Kidney epithelial cell (primary cell): ENCODE results near the gene TNN. TPM values are rescaled to one million over a fixed set of nuclear protein-coding genes. Genes with fewer than 3 reads are reported as not detected.

Experiments
- DNase-seq: peaks from one replicate; pipeline ENCODE4 v3.0.0-alpha.2; 2010; ENCODE audit warnings: low read depth
- H3K27me3 ChIP-seq: 2 replicates; pipeline ENCODE4 v1.6.0; 2011; ENCODE audit warnings: low read length; ENCODE audit not compliant: control insufficient read depth, insufficient read depth
- H3K36me3 ChIP-seq: 2 replicates; pipeline ENCODE4 v1.5.1; 2011; ENCODE audit warnings: low read length; ENCODE audit not compliant: control insufficient read depth, insufficient read depth
- H3K4me3 ChIP-seq: 2 replicates; pipeline ENCODE4 v1.5.1; 2011; ENCODE audit warnings: low read depth, mild to moderate bottlenecking, control low read depth, low read length
- total RNA-seq: library from RNA; depleted of rRNA; stranded (reverse); fragments of >200 nt; gene quantifications from 2 replicates; pipeline ENCODE4 v1.2.3, GENCODE V29; 2015
- TF ChIP-seq, protein P1 (sequence below): IDR thresholded peaks from 2 replicates; pipeline ENCODE4 v1.5.1; 2011; ENCODE audit warnings: mild to moderate bottlenecking, moderate library complexity, low read length, control low read depth, inconsistent platforms; ENCODE audit not compliant: insufficient read depth, poor library complexity, severe bottlenecking

The TNN gene
- total RNA-seq, 1 donor from 2014 or later = not detected

DNA sequence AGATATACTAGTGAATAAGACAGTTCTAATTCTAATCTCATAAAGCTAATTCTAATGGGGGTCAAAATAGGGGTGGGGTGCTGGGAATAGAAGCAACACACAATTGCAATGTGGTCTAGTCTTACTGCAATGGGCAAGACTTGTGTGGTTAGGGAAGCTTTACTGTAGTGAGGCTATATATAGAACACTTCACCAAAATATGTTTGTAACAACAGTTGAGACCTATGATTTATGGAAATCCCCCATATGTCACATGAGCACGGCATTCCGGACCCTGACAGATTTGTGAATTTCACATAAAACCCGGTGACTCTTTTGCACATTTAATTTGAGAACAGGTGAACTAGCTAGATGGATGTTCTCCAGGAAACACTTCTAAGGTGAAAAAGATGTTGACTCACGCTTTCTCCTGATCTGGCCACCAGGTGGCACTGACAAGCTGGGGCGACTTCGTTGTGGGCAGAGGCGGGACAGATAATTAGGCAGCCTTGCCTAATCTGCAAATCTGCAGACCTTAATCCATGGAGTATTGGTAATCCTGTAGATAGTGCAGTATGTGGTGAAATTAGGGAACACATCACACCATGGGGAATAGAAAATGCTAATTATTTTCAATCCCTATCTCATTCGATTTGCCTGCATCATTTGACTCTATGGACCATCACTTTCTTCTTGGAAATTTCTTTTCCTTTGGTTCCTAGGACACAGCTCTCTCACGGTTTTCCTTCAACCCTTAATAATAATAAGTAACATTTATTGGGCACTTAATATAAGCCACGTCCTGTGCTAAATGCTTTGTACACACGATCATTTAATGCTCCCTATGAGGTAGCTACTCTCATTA, 87.2 kb downstream of the TNN start:
- TF ChIP-seq, protein P1, sequence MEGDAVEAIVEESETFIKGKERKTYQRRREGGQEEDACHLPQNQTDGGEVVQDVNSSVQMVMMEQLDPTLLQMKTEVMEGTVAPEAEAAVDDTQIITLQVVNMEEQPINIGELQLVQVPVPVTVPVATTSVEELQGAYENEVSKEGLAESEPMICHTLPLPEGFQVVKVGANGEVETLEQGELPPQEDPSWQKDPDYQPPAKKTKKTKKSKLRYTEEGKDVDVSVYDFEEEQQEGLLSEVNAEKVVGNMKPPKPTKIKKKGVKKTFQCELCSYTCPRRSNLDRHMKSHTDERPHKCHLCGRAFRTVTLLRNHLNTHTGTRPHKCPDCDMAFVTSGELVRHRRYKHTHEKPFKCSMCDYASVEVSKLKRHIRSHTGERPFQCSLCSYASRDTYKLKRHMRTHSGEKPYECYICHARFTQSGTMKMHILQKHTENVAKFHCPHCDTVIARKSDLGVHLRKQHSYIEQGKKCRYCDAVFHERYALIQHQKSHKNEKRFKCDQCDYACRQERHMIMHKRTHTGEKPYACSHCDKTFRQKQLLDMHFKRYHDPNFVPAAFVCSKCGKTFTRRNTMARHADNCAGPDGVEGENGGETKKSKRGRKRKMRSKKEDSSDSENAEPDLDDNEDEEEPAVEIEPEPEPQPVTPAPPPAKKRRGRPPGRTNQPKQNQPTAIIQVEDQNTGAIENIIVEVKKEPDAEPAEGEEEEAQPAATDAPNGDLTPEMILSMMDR = peak; percentile 83
- Histone ChIP-seq H3K27me3 (peaks cover 21% of the 10 kb centered on the region), H3K36me3 (no peaks in the 10 kb centered on the region), H3K4me3 (no peak overlapping the region)
- no peak for DNase-seq

DNA sequence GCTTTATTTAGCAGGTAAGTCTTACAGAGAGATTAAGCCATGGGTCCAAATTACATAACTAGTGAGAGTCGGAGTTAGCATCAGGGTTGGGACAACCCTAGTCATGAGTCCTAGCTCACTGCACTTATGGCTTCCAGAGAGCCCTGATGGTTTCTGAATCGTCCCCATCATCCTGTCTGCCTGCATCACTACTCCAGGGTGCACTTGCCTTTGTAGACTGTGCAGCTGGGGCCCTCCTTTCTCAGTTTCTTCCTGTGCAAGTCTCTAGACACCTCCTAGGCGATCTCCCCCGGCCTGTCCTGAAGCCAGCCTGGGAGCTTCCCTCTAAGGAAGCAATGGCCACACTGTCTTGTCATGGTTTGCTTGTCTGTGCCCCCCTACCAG, 87.8 kb downstream of the TNN start:
- TF ChIP-seq, protein P1 = no peak
- no peaks in the 10 kb centered on the region for H3K36me3 ChIP-seq
- H3K27me3 ChIP-seq = peaks cover 18% of the 10 kb centered on the region
- H3K4me3 ChIP-seq = no peak overlapping the region
- DNase-seq = no peak

DNA sequence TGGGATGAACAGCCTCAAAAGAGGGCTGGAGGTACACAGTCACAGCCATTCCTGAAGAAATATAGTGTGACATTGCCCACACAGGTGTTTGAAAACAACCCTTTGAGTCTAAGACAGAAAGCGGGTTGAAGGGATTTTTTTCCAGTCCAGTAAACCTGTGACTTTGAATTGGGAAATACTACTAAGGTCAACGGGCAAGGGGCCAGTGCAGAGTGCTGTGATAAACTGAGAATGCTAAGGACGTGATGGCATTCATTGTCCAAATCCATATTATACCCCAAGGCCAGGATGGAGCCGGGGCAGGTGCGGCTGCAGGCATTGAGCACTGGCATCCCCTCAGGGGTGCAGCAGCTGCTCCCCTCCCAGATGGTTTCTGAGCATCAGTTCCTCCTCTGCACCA, 88.3 kb downstream of the TNN start:
- DNase-seq = no peak
- TF ChIP-seq, protein P1 = no peak

DNA sequence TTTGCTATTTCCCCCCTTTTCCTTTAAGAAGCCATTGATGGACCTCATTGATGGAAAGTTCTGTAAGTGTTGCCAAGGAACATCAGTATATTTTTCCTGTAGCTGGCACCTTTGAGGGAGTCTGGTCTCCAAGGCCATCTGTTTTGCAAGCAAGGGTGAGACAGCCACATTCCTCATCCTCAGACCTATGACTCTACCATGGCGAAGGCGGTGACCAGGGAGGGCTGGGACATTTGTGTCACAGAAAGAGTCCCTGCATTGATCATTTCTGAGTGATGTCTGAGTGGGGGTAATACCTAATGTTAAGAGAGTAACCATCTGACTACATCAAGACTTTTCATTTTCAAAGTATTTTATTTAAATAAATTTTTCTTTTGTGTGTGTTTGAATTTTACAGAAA, 89.6 kb downstream of the TNN start:
- no peak overlapping the region for H3K4me3 ChIP-seq
- TF ChIP-seq, protein P1 = no peak
- DNase-seq = no peak
- H3K27me3 ChIP-seq = peaks cover 14% of the 10 kb centered on the region
- H3K36me3 ChIP-seq = no peaks in the 10 kb centered on the region

More for the DNA sequence above, 88.3 kb downstream of the TNN start:
- H3K27me3 ChIP-seq = peaks cover 17% of the 10 kb centered on the region
- H3K4me3 ChIP-seq = no peak overlapping the region
- no peaks in the 10 kb centered on the region for H3K36me3 ChIP-seq

DNA sequence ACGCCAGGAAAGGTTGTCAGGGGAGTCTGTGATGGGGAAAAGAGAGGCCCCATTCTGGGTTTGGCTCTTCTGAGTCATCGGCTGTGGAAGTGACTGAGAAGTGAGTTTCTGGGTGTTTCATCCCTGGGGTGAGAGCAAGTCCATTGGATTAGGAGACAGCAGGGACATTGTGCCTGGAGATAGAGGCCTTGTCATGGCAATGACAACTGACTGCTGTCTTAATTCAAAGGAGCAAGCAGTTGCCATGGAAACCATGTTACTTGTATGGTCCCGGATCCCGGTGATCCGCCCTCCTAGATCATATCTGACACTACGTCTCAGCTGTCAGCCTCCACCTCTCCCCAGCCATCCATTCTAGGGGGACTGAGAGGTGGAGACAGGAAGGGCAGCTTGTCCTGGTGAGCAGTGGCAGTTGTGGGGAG, 90.5 kb downstream of the TNN start:
- peaks cover 9% of the 10 kb centered on the region for H3K27me3 ChIP-seq
- no peaks in the 10 kb centered on the region for H3K36me3 ChIP-seq
- H3K4me3 ChIP-seq = no peak overlapping the region
- TF ChIP-seq, protein P1 = no peak
- no peak for DNase-seq

DNA sequence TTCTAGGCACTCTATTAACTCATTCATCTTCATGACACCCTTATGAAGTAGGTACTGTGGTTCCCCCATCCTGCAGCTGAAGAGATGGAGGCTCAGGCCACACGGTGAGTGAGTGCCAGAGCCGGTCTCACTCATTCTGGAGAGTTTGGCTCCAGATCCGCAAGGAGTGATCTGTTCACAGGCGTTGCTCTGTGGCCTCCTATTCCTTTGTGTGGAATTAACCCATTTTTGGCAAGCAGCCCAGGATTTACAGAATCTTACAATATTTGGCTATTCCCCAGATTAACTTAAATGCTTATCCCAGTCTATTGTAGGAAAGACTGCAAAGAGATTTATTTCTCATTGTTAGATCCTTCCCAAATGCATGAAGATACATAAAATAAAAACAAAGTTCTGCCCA, 95.3 kb downstream of the TNN start:
- Histone ChIP-seq H3K36me3 (no peaks in the 10 kb centered on the region), H3K27me3 (no peaks in the 10 kb centered on the region), H3K4me3 (no peak overlapping the region)
- DNase-seq = no peak
- TF ChIP-seq, protein P1 = no peak
